K562 (cell line): Measurements from ENCODE around the gene INO80C. TPM values are rescaled to one million over a fixed set of nuclear protein-coding genes. Genes with fewer than 3 reads are reported as not detected.
A peak's percentile ranks its signal among the peaks of the same experiment; 100 is the strongest.

Experiments used
- FOXK1 ChIP-seq: sonication (generic); formaldehyde crosslinking; IDR thresholded peaks from 2 replicates; pipeline ENCODE4 v1.8.0; 2022; ENCODE audit warnings: missing genetic modification reagents, mild to moderate bottlenecking, borderline replicate concordance
- MAZ ChIP-seq, 2 experiments: fragments of 450-650 bp in 1 of 2; sonication (generic) in 1 of 2; formaldehyde crosslinking; IDR thresholded peaks in 1 of 2; conservative IDR thresholded peaks in 1 of 2; 2 replicates each; pipeline versions ENCODE4 v1.4.0 to v1.5.0; 2020; ENCODE audit warnings: mild to moderate bottlenecking in 1 of 2, missing genetic modification reagents in 1 of 2
- MXI1 ChIP-seq: IDR thresholded peaks from 2 replicates; pipeline ENCODE4 v1.6.1; 2011; ENCODE audit warnings: low read depth, mild to moderate bottlenecking, improper control_type of control experiment, low read length
- MYNN ChIP-seq, 2 experiments: sonication (generic); formaldehyde crosslinking in 1 of 2; IDR thresholded peaks; 2 replicates each; pipeline versions ENCODE4 v1.5.0 to v1.6.1; 2016 to 2020; ENCODE audit warnings: antibody characterized with exemption in 1 of 2, missing genetic modification reagents in 1 of 2
- RAD21 ChIP-seq, 2 experiments: fragments of 250-450 bp in 1 of 2; fragments of 450-650 bp in 1 of 2; sonication (Bioruptor Pico) in 1 of 2; formaldehyde crosslinking in 1 of 2; IDR thresholded peaks in 1 of 2; conservative IDR thresholded peaks in 1 of 2; 2 replicates each; pipeline versions ENCODE4 v1.4.0 to v1.8.0; 2020 to 2022; ENCODE audit warnings: mild to moderate bottlenecking in 2 of 2, moderate library complexity in 1 of 2
- RAD51 ChIP-seq: fragments of 450-650 bp; IDR thresholded peaks from 2 replicates; pipeline ENCODE4 v1.7.1; 2016; ENCODE audit warnings: low read depth, mild to moderate bottlenecking, borderline replicate concordance
- RFX7 ChIP-seq: fragments of 250-450 bp; sonication (Bioruptor Pico); IDR thresholded peaks from 2 replicates; pipeline ENCODE4 v1.5.1; 2021; ENCODE audit warnings: mild to moderate bottlenecking
- SAP30 ChIP-seq: fragments of 200-600 bp; sonication (generic); IDR thresholded peaks from 2 replicates; pipeline ENCODE4 v1.6.1; 2012; ENCODE audit warnings: borderline replicate concordance, low read depth, mild to moderate bottlenecking, moderate library complexity, low read length, control low read depth, inconsistent platforms; ENCODE audit not compliant: insufficient read depth, poor library complexity, severe bottlenecking
- STAG1 ChIP-seq: sonication (generic); formaldehyde crosslinking; IDR thresholded peaks from 2 replicates; pipeline ENCODE4 v1.5.0; 2020; ENCODE audit warnings: missing genetic modification reagents, borderline replicate concordance
- TCFL5 ChIP-seq: fragments of 250-450 bp; sonication (Bioruptor Pico); conservative IDR thresholded peaks from 2 replicates; pipeline ENCODE4 v1.6.1; 2021; ENCODE audit warnings: mild to moderate bottlenecking, moderate library complexity, matching md5 sums
- TRIM25 ChIP-seq: fragments of 450-650 bp; IDR thresholded peaks from 2 replicates; pipeline ENCODE4 v1.7.0; 2016; ENCODE audit warnings: borderline replicate concordance
- ZBTB40 ChIP-seq, 2 experiments: fragments of 450-650 bp in 1 of 2; sonication (generic) in 1 of 2; formaldehyde crosslinking in 1 of 2; IDR thresholded peaks; 2 replicates each; pipeline versions ENCODE4 v1.7.1 to v1.9.0; 2016 to 2022; ENCODE audit warnings: inconsistent platforms in 1 of 2, mild to moderate bottlenecking in 1 of 2, missing genetic modification reagents in 1 of 2
- ZFP91 ChIP-seq: sonication (generic); formaldehyde crosslinking; IDR thresholded peaks from 2 replicates; pipeline ENCODE4 v1.8.0; 2022; ENCODE audit warnings: mild to moderate bottlenecking, missing genetic modification reagents
- ZNF140 ChIP-seq: fragments of 250-450 bp; sonication (Bioruptor Pico); IDR thresholded peaks from 2 replicates; pipeline ENCODE4 v1.8.0; 2021; ENCODE audit warnings: moderate library complexity, mild to moderate bottlenecking, inconsistent platforms
- polyA plus RNA-seq, 8 experiments: library from polyadenylated mRNA; depleted of rRNA in 4 of 8; stranded (reverse) in 5 of 8; unstranded in 3 of 8; fragments of >200 nt; fragmentation: Nextera tagmentation in 2 of 8; fragmentation: Illumina TruSeq in 1 of 8; extraction: Ambion mirVana in 2 of 8; extraction: Trizol in 1 of 8; gene quantifications; 2 replicates each; pipeline versions ENCODE4 v1.2.1 to v1.2.3, GENCODE V29; 2011 to 2014; ENCODE audit warnings: inconsistent platforms in 1 of 8, missing spikeins in 1 of 8
- total RNA-seq, 7 experiments: library from RNA; depleted of rRNA in 6 of 7; stranded (reverse); fragments of >200 nt in 6 of 7; fragmentation: Illumina TruSeq in 2 of 7; extraction: Trizol in 2 of 7; gene quantifications; 2 replicates each; pipeline versions ENCODE4 v1.2.1 to v1.2.3, GENCODE V29; 2011 to 2021; ENCODE audit warnings: low replicate concordance in 1 of 7

The INO80C gene
- total and polyA plus RNA-seq, 9 of the 15 experiments (the other 6 are each of a cell fraction or from before 2014, with no cell fraction given), result 14.3 to 53.3 (median 46.6) TPM

- TF ChIP-seq TCFL5 (CRISPR knock-in tag) (no peak), RFX7 (CRISPR knock-in tag) (no peak), RAD21 (CRISPR knock-in tag; conservative IDR thresholded peaks at IDR 0.05 in 1 of 2, IDR thresholded peaks at IDR 0.05 in 1 of 2) (peak in 1 of 2 experiments; percentile 6; a peak in 1 of 4 replicates), RAD51 (peak; percentile 46; the same call in 1 of the 2 replicates), MXI1 (no peak), MYNN (IDR thresholded peaks at IDR 0.05) (no peak), MYNN (CRISPR knock-in tag; IDR thresholded peaks at IDR 0.05) (no peak), STAG1 (CRISPR knock-in tag) (no peak), ZBTB40 (IDR thresholded peaks at IDR 0.05) (no peak), ZBTB40 (CRISPR knock-in tag; IDR thresholded peaks at IDR 0.05) (no peak), ZFP91 (CRISPR knock-in tag) (no peak), SAP30 (no peak), FOXK1 (no peak), ZNF140 (CRISPR knock-in tag) (no peak), TRIM25 (no peak), MAZ (CRISPR knock-in tag; conservative IDR thresholded peaks at IDR 0.05 in 1 of 2, IDR thresholded peaks at IDR 0.05 in 1 of 2) (no peak)
Observed at GRCh38 chr18:35507623-35508022, 9.9 kb upstream of the INO80C start (continued).
